HFF-Myc (cell line): ENCODE data around the gene SLC19A3.
A peak's percentile ranks its signal among the peaks of the same experiment; 100 is the strongest.
"Not testable (repeated sequence)": the region's sequence is repeated elsewhere in the genome, so short reads cannot be mapped to it uniquely, and the experiment has no call there.

Source experiments
- DNase-seq: peaks from one replicate; pipeline ENCODE4 v3.0.0-alpha.2; 2011; ENCODE audit warnings: low read depth; ENCODE audit errors: extremely low read depth
- H3K4me3 ChIP-seq: replicated peaks from 2 replicates; pipeline ENCODE4 v1.5.1; 2011; ENCODE audit warnings: low read depth, mild to moderate bottlenecking, control low read depth, low read length
- CTCF ChIP-seq: IDR thresholded peaks from 2 replicates; pipeline ENCODE4 v1.5.1; 2012; ENCODE audit warnings: mild to moderate bottlenecking, low read depth, low read length, control low read depth; ENCODE audit errors: missing control alignments

Gene SLC19A3

DNA sequence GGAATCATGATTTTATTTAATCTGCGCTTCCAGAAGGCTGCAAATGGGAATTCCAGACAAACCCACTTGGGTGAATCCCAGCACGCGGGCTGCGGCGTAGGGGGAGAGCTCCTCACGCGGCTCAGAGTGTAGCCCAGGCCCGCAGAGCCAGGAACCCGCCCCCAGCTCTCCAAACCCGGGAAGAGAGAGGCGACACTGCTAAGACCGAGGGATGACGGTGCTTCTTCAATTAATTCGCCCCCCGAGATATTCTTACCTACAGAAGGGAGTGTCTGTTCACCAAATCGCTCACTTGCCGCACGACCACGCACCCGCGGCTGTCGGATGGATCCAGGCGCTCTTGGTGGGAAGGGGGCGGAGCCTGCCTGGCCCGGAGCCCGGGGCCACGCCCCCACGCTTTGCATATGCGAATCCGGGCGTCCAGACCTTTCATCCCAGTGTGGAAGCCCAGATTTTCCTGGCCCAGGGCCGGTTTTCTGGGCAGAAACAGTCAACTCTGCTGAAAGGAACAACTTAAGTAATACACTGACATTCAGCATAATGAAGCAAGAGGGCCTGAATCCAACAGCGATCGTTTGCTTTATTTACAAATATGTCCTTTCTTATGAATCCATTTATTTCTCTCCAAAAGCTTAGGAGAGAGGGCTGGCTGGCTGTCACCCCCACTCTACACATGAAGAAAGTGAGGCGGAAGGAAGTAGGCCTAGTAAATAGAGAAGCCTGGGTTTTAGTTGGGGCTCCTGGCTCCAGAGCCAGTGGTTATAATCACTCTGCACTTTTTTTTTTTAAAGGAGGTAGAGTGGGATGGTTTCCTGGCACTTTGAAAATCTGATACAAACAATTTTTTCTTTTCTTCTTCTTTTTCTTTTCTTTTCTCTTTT is at the start of gene SLC19A3:
Gene SLC19A3 (minus strand): TSS at position 342 of the 881 bp plus-strand sequence. CDS start 15,710 bp downstream, outside the sequence.
- peak; percentile 4 for DNase-seq
- H3K4me3 ChIP-seq, result peak within 1 kb of the TSS; percentile 28
- no peak for TF ChIP-seq CTCF

DNA sequence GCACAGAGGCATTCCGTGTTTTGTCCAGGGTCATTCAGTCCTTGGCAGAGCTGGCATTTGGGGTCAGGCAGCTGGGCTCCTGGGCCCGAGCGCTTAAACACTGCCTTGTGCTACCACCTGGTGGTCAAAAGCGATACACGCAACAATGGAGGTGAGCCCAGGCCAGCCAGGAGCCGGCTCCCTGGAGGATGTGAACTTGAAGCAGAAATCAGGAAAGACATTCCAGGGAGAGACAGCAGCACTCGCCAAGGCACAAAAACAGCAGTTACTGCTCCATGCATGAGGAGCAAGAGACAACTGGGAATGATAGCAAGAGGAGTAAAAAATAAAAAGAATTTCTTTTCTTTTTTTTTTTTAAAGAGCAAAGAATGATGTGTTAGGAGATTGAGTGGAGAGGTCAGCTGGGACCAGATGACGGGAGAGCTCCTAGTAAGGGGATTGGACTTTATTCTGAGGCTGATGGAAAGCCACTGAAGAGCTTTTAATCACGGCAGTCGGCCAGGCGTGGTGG is 48.6 kb upstream of the SLC19A3 start:
- H3K4me3 ChIP-seq, result no peak overlapping the region
- peak; percentile 83 for TF ChIP-seq CTCF
- peak; percentile 44 for DNase-seq

DNA sequence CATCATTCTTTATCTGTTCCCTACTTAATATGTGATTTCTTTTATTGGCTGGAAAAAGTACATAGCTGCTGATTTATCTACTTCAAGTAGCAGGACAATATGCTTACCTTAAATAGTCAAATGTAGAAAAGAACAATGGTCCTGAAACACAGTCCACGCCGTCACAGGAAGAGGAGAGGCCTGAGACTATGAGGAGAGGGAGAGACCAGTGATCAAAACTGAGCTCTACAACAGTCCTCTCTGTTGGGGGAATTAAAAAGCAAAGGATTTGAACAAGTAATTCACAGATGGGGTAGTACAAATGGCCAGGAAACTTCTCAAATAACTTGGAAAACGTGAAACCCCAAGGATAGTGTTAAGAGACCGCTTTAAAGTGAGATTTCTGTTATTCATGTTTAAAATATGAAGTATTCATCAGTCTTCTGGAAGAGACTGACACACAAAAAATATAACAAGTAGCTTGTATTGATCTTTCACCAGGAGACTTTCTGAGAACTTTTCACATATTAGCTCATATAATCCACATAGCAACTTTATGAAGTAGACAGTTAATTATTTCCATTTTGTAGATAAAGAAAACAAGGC is 48.1 kb upstream of the SLC19A3 start:
- DNase-seq, result no peak
- H3K4me3 ChIP-seq, result no peak overlapping the region
- no peak for TF ChIP-seq CTCF

GRCh38 chr2:227761740-227762476 is 44.1 kb upstream of the SLC19A3 start:
- no peak overlapping the region for H3K4me3 ChIP-seq
- no peak for DNase-seq
- no peak for TF ChIP-seq CTCF

DNA sequence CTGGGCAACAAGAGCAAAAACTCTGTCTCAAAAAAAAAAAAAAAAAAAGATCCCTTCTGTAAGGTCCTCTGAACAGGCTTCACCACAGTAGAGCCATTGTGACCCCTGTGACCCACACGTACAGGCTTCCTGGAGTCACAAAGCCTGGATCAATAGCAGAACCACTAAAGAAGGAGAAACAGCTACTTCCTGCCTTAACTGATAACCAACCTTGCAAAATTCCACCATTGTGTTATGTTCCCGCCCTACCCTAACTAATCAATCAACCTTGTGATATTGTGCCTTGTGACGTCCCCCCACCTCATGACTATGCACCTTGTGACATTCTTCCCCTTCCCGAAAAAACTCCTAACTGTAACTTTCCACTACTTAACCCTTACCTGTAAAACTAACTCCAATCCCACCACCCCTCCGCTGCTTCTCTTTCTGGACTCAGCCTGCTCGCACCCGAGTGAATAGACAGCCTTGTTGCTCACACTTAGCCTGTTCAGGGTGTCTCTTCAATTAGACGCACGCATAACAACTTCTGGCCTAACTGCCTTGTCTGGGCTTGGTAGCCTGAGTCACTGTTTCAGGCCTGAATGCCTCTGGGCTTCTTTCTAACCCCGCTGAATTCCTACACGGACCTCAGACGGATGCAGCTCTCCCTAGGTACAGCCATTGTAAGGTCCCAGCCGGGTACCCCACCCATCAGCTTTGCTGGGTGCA is 41.7 kb upstream of the SLC19A3 start:
- no peak for TF ChIP-seq CTCF

GRCh38 chr2:227756261-227756660 is 38.4 kb upstream of the SLC19A3 start:
- DNase-seq, H3K4me3 ChIP-seq: not testable (repeated sequence)

More for the DNA sequence above, 41.7 kb upstream of the SLC19A3 start:
- H3K4me3 ChIP-seq, result no peak overlapping the region
- no peak for DNase-seq
